Keratinocyte (primary cell): ENCODE measurements around the gene KMT5B. TPM values are rescaled to one million over a fixed set of nuclear protein-coding genes. Genes with fewer than 3 reads are reported as not detected.

Experiments used
- DNase-seq: peaks from one replicate; pipeline ENCODE4 v3.0.0-alpha.2; 2011; ENCODE audit warnings: low read depth, missing footprints, low spot score
- FAIRE-seq: peaks from 2 replicates; lab custom pipeline; 2011; peaks lifted over from hg19 to GRCh38; lab: Jason Lieb, UNC
- H2AFZ ChIP-seq: 2 replicates; pipeline ENCODE4 v1.6.0; 2012; ENCODE audit warnings: low read length, control low read depth, inconsistent platforms; ENCODE audit not compliant: control insufficient read depth
- H3K27ac ChIP-seq: 2 replicates; pipeline ENCODE4 v1.5.1; 2011; ENCODE audit warnings: low read length; ENCODE audit not compliant: control insufficient read depth, insufficient read depth
- H3K27me3 ChIP-seq: 3 replicates; pipeline ENCODE4 v1.6.0; 2011; ENCODE audit warnings: low read length; ENCODE audit not compliant: control insufficient read depth, insufficient read depth; ENCODE audit errors: extremely low read depth
- H3K36me3 ChIP-seq, 2 experiments: 2 replicates in 1 of 2; 3 replicates in 1 of 2; pipeline ENCODE4 v1.5.1; 2011; ENCODE audit warnings: low read length in 2 of 2, mild to moderate bottlenecking in 1 of 2; ENCODE audit not compliant: control insufficient read depth in 2 of 2, insufficient read depth in 2 of 2; ENCODE audit errors: extremely low read depth in 1 of 2
- H3K4me1 ChIP-seq: 3 replicates; pipeline ENCODE4 v1.5.1; 2011; ENCODE audit warnings: low read length; ENCODE audit not compliant: control insufficient read depth, insufficient read depth; ENCODE audit errors: extremely low read depth
- H3K4me2 ChIP-seq: 3 replicates; pipeline ENCODE4 v1.6.0; 2011; ENCODE audit warnings: low read depth, low read length; ENCODE audit not compliant: control insufficient read depth, insufficient read depth; ENCODE audit errors: extremely low read depth
- H3K4me3 ChIP-seq, 3 experiments: fragments of 200-600 bp in 1 of 3; sonication (generic) in 1 of 3; 2 replicates in 2 of 3; 3 replicates in 1 of 3; pipeline ENCODE4 v1.5.1; 2011 to 2016; ENCODE audit warnings: low read length in 3 of 3, mild to moderate bottlenecking in 3 of 3, control low read depth in 2 of 3, inconsistent platforms in 1 of 3, low read depth in 1 of 3, mixed read lengths in 1 of 3, mixed run types in 1 of 3, moderate library complexity in 1 of 3; ENCODE audit not compliant: control insufficient read depth in 2 of 3, insufficient read depth in 2 of 3; ENCODE audit errors: extremely low read depth in 1 of 3
- H3K79me2 ChIP-seq: 2 replicates; pipeline ENCODE4 v1.6.0; 2012; ENCODE audit warnings: low read length; ENCODE audit not compliant: control insufficient read depth, insufficient read depth
- H3K9ac ChIP-seq: 3 replicates; pipeline ENCODE4 v1.6.0; 2011; ENCODE audit warnings: low read length; ENCODE audit not compliant: control insufficient read depth, insufficient read depth; ENCODE audit errors: extremely low read depth
- H3K9me1 ChIP-seq: 3 replicates; pipeline ENCODE4 v1.6.0; 2011; ENCODE audit warnings: low read length; ENCODE audit not compliant: control insufficient read depth, insufficient read depth; ENCODE audit errors: extremely low read depth
- H3K9me3 ChIP-seq: 2 replicates; pipeline ENCODE4 v1.5.1; 2012; ENCODE audit warnings: low read depth, low read length; ENCODE audit not compliant: control insufficient read depth
- H4K20me1 ChIP-seq: 3 replicates; pipeline ENCODE4 v1.6.0; 2011; ENCODE audit warnings: low read length; ENCODE audit not compliant: control insufficient read depth, insufficient read depth; ENCODE audit errors: extremely low read depth
- CTCF ChIP-seq, 3 experiments: IDR thresholded peaks in 1 of 3; conservative IDR thresholded peaks in 1 of 3; optimal IDR thresholded peaks in 1 of 3; 2 replicates in 2 of 3; 3 replicates in 1 of 3; pipeline versions ENCODE3 to v1.5.1; 2011; ENCODE audit warnings: low read length in 3 of 3, mild to moderate bottlenecking in 3 of 3, moderate library complexity in 2 of 3, control low read depth in 1 of 3, inconsistent platforms in 1 of 3; ENCODE audit not compliant: insufficient read depth in 2 of 3; ENCODE audit errors: extremely low read depth in 1 of 3
- EZH2 ChIP-seq: IDR thresholded peaks from one replicate; pipeline ENCODE4 v1.6.1; 2012; ENCODE audit warnings: inconsistent platforms, mild to moderate bottlenecking, low read length, moderate library complexity
- dilution Hi-C: fragments of 300-500 bp; cut with MboI; formaldehyde crosslinking; loops from one replicate; pipeline ENCODE4 v1.7.0; 2020; ENCODE audit warnings: low sequenced_read_pairs; ENCODE audit not compliant: extremely low pct_ligation_motif_present
- polyA plus RNA-seq, 5 experiments: library from polyadenylated mRNA; depleted of rRNA in 3 of 5; stranded (reverse) in 3 of 5; stranded (forward) in 1 of 5; unstranded in 1 of 5; fragments of >200 nt; gene quantifications; 1 replicate in 1 of 5; 2 replicates in 3 of 5; 3 replicates in 1 of 5; pipeline versions ENCODE4 v1.2.1 to v1.2.3, GENCODE V29; 2011 to 2012; ENCODE audit warnings: missing spikeins in 2 of 5, low read depth in 1 of 5, low replicate concordance in 1 of 5

The KMT5B gene
- polyA plus RNA-seq, 1 donor (not counting 4 experiments of a cell fraction or from before 2014, with no cell fraction given): 17.2 TPM

DNA sequence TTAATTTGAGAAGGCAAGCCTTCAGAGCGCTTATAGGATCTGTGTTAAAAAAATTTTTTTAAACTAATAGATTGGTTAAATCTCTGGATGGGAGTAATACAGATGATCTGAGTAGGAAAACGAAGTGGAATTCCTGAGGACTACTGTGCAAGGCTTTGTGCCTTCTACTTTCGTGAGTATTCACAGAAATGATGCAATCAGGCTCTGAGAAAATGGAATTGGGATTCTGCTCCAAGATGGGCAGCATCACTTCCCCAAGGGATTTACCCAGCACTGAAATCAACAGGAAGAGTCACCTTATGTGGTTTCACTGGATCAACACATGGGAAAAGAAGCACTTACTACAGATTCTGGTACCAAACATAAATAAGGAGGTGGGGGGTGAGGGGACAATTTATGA lies 12.5 kb downstream of the KMT5B start:
- H3K4me3 ChIP-seq: no peak overlapping the region
- TF ChIP-seq CTCF (optimal IDR thresholded peaks at IDR 0.05 in 1 of 3, IDR thresholded peaks at IDR 0.05 in 1 of 3, conservative IDR thresholded peaks at IDR 0.05 in 1 of 3; ENCODE audit: extremely low read depth in 1 of 3, insufficient read depth in 2 of 3, low read length in 3 of 3) (no peak), EZH2 (no peak)
- DNase-seq (no peak), FAIRE-seq (no peak)
- H3K4me1 ChIP-seq: peaks cover 4% of the 10 kb centered on the region
- dilution Hi-C loops: no loop called here
- no peaks in the 10 kb centered on the region for H3K27me3 ChIP-seq
- no peak overlapping the region for H3K9ac ChIP-seq
- no peaks in the 10 kb centered on the region for H3K9me3 ChIP-seq
- no peak overlapping the region for H3K4me2 ChIP-seq
- no peak overlapping the region for H3K27ac ChIP-seq
- no peak overlapping the region for H2AFZ ChIP-seq
- peaks cover 0 to 2% of the 10 kb centered on the region in 2 experiments for H3K36me3 ChIP-seq
- peaks cover 78% of the 10 kb centered on the region for H3K79me2 ChIP-seq
- H3K9me1 ChIP-seq: no peaks in the 10 kb centered on the region
- H4K20me1 ChIP-seq: peaks cover 6% of the 10 kb centered on the region

DNA sequence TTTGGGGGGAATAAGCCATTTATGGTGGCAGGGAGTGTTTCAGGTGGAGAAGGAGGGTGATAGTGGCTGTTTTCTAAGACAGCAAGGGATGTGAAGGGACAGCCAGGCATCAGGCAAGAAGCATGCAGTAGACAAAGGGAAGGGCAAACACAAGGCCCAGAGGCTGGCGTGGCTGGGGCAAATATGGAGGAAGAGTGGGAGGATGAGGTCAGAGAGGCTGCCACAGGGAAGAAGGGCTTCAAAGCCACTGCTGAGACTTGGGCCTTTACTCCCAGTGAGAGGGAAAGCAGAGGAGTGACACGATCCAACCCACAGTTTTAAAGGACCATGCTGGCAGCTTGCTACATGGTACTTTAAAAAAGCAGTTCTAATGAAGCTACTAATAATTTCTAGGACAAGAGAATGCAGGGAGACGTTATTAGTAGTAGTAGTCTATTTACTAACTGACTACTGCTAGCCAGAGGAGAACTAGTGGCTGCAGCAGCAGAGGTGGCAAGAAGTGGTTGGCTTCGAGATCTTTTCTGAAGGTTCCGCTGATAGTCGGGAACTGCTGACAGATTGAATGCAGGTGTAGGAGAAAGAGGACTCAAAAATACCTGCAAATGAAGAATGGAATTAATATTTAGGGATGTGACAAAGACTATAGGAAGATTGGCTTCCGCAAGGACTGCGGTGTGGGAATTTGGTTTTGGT lies 13.7 kb downstream of the KMT5B start:
- Histone ChIP-seq H4K20me1 (peaks cover 6% of the 10 kb centered on the region), H3K4me3 (no peak overlapping the region), H3K9me3 (no peaks in the 10 kb centered on the region), H3K4me2 (no peak overlapping the region), H3K27me3 (no peaks in the 10 kb centered on the region), H3K79me2 (peaks cover 78% of the 10 kb centered on the region), H3K9me1 (no peaks in the 10 kb centered on the region), H3K4me1 (peaks cover 4% of the 10 kb centered on the region), H3K36me3 (peaks cover 0 to 2% of the 10 kb centered on the region in 2 experiments), H2AFZ (no peak overlapping the region), H3K9ac (no peak overlapping the region), H3K27ac (no peak overlapping the region)
- no peak for TF ChIP-seq EZH2
- DNase-seq (no peak), FAIRE-seq (no peak)
- dilution Hi-C loops: no loop called here

DNA sequence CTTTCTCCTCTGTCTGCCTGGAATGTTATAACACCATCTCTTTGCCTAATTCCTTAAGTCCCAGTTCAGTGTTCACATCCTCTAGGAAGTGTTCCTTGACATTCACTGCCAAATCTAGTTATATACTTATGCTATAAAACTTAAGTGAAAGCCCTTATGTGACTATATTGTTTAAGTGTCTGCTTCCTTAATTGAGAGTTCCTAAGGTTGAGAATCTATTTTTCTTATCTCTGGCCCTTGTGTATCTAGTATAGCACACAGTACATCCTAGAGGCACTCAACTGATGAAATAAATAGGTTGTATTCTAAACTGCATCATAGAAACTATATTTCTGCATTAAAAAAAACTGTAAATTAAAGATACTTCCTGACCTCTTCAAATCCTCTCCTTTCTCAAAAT lies 16.9 kb downstream of the KMT5B start:
- Histone ChIP-seq H3K4me2 (no peak overlapping the region), H3K27ac (no peak overlapping the region), H4K20me1 (peaks cover 8% of the 10 kb centered on the region), H2AFZ (no peak overlapping the region), H3K9ac (no peak overlapping the region), H3K4me3 (no peak overlapping the region), H3K79me2 (peaks cover 83% of the 10 kb centered on the region), H3K4me1 (peaks cover 11% of the 10 kb centered on the region), H3K9me3 (no peaks in the 10 kb centered on the region), H3K36me3 (peaks cover 0 to 2% of the 10 kb centered on the region in 2 experiments), H3K27me3 (no peaks in the 10 kb centered on the region), H3K9me1 (no peaks in the 10 kb centered on the region)
- dilution Hi-C loops: no loop called here
- no peak for DNase-seq
- FAIRE-seq: no peak
- no peak for TF ChIP-seq EZH2
- TF ChIP-seq CTCF (optimal IDR thresholded peaks at IDR 0.05 in 1 of 3, IDR thresholded peaks at IDR 0.05 in 1 of 3, conservative IDR thresholded peaks at IDR 0.05 in 1 of 3; ENCODE audit: extremely low read depth in 1 of 3, insufficient read depth in 2 of 3, low read length in 3 of 3): no peak
